ENCODE results near the gene ARHGAP19.
A peak's percentile ranks its signal among the peaks of the same experiment; 100 is the strongest.

The ARHGAP19 gene

GRCh38 chr10:97292097-97292861 is at the start of gene ARHGAP19:
Gene ARHGAP19, minus strand, starts transcription at chr10:97292637. Its CDS starts 10 bp downstream, at chr10:97292627.
- H3K79me2 ChIP-seq (ENCODE audit: insufficient read depth, low read length) = peaks cover 47% of the 10 kb centered on the region
- peak within 1 kb of the TSS; percentile 83 for H3K27ac ChIP-seq (ENCODE audit: low read length)
- peak within 1 kb of the TSS; percentile 90 for H3K9ac ChIP-seq (ENCODE audit: low read depth, low read length)
- peak within 1 kb of the TSS; percentile 88 for H2AFZ ChIP-seq (ENCODE audit: low read depth, low read length)
- peak within 1 kb of the TSS; percentile 76 for H3K4me2 ChIP-seq (ENCODE audit: insufficient read depth, low read length)
- peak; percentile 97 for DNase-seq
- no peaks in the 10 kb centered on the region for H3K9me3 ChIP-seq (ENCODE audit: insufficient read depth, low read length, severe bottlenecking)
- no peaks in the 10 kb centered on the region for H4K20me1 ChIP-seq (ENCODE audit: insufficient read depth, low read length)
- TF ChIP-seq EZH2 (IDR thresholded peaks at IDR 0.05; ENCODE audit: borderline replicate concordance, low read depth, low read length, severe bottlenecking) = no peak
- TF ChIP-seq, protein P1, sequence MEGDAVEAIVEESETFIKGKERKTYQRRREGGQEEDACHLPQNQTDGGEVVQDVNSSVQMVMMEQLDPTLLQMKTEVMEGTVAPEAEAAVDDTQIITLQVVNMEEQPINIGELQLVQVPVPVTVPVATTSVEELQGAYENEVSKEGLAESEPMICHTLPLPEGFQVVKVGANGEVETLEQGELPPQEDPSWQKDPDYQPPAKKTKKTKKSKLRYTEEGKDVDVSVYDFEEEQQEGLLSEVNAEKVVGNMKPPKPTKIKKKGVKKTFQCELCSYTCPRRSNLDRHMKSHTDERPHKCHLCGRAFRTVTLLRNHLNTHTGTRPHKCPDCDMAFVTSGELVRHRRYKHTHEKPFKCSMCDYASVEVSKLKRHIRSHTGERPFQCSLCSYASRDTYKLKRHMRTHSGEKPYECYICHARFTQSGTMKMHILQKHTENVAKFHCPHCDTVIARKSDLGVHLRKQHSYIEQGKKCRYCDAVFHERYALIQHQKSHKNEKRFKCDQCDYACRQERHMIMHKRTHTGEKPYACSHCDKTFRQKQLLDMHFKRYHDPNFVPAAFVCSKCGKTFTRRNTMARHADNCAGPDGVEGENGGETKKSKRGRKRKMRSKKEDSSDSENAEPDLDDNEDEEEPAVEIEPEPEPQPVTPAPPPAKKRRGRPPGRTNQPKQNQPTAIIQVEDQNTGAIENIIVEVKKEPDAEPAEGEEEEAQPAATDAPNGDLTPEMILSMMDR (IDR thresholded peaks at IDR 0.05; ENCODE audit: borderline replicate concordance, extremely low read depth, low read length, poor library complexity, severe bottlenecking) = no peak
- peak within 1 kb of the TSS; percentile 58 to 79 for H3K4me3 ChIP-seq (ENCODE audit: low read depth in 1 of 2, low read length in 2 of 2)
- peak; percentile 98 for ATAC-seq (ENCODE audit: insufficient read depth, low read depth)
- peaks cover 25% of the 10 kb centered on the region for H3K4me1 ChIP-seq (ENCODE audit: insufficient read depth, low read length)
- no peaks in the 10 kb centered on the region for H3K27me3 ChIP-seq (ENCODE audit: insufficient read depth, low read length, poor library complexity)
- H3K36me3 ChIP-seq (ENCODE audit: insufficient read depth, low read length) = peaks cover 10% of the 10 kb centered on the region

DNA sequence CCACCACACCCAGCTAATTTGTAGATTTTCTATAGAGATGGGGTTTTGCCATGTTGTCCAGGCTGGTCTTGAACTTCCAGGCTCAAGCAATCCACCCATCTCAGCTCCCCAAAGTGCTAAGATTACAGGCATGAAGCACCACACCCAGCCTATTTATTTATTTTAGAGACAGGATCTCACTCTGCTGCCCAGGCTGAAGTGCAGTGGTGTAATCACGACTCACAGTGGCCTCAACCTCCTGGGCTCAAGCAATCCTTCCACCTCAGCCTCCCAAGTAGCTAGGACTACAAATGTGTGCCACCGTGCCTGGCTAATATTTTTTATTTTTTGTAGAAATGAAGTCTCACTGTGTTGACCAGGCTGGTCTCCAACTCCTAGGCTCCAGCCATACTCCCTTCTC is 49.0 kb upstream of the ARHGAP19 start:
- ATAC-seq (ENCODE audit: insufficient read depth, low read depth) = no peak
- Histone ChIP-seq H3K36me3 (ENCODE audit: insufficient read depth, low read length) (no peaks in the 10 kb centered on the region), H3K4me3 (ENCODE audit: low read depth in 1 of 2, low read length in 2 of 2) (no peak overlapping the region), H2AFZ (ENCODE audit: low read depth, low read length) (no peak overlapping the region), H3K9ac (ENCODE audit: low read depth, low read length) (no peak overlapping the region), H3K4me2 (ENCODE audit: insufficient read depth, low read length) (no peak overlapping the region), H3K27ac (ENCODE audit: low read length) (no peak overlapping the region), H3K9me3 (ENCODE audit: insufficient read depth, low read length, severe bottlenecking) (no peaks in the 10 kb centered on the region), H4K20me1 (ENCODE audit: insufficient read depth, low read length) (no peaks in the 10 kb centered on the region), H3K4me1 (ENCODE audit: insufficient read depth, low read length) (no peaks in the 10 kb centered on the region), H3K79me2 (ENCODE audit: insufficient read depth, low read length) (no peaks in the 10 kb centered on the region), H3K27me3 (ENCODE audit: insufficient read depth, low read length, poor library complexity) (peaks cover 10% of the 10 kb centered on the region)
- DNase-seq = no peak
- TF ChIP-seq, protein P1 (IDR thresholded peaks at IDR 0.05; ENCODE audit: borderline replicate concordance, extremely low read depth, low read length, poor library complexity, severe bottlenecking) = no peak
- no peak for TF ChIP-seq EZH2 (IDR thresholded peaks at IDR 0.05; ENCODE audit: borderline replicate concordance, low read depth, low read length, severe bottlenecking)

GRCh38 chr10:97338041-97338440 is 45.6 kb upstream of the ARHGAP19 start:
- no peak overlapping the region for H2AFZ ChIP-seq (ENCODE audit: low read depth, low read length)
- TF ChIP-seq EZH2 (IDR thresholded peaks at IDR 0.05; ENCODE audit: borderline replicate concordance, low read depth, low read length, severe bottlenecking) = no peak
- TF ChIP-seq, protein P1 (IDR thresholded peaks at IDR 0.05; ENCODE audit: borderline replicate concordance, extremely low read depth, low read length, poor library complexity, severe bottlenecking) = no peak
- no peaks in the 10 kb centered on the region for H3K9me3 ChIP-seq (ENCODE audit: insufficient read depth, low read length, severe bottlenecking)
- H3K9ac ChIP-seq (ENCODE audit: low read depth, low read length) = no peak overlapping the region
- no peak for DNase-seq
- H3K27ac ChIP-seq (ENCODE audit: low read length) = no peak overlapping the region
- ATAC-seq (ENCODE audit: insufficient read depth, low read depth) = no peak
- peaks cover 10% of the 10 kb centered on the region for H3K79me2 ChIP-seq (ENCODE audit: insufficient read depth, low read length)
- no peak overlapping the region for H3K4me3 ChIP-seq (ENCODE audit: low read depth in 1 of 2, low read length in 2 of 2)
- H3K4me1 ChIP-seq (ENCODE audit: insufficient read depth, low read length) = peaks cover 14% of the 10 kb centered on the region
- H3K4me2 ChIP-seq (ENCODE audit: insufficient read depth, low read length) = no peak overlapping the region
- peaks cover 7% of the 10 kb centered on the region for H4K20me1 ChIP-seq (ENCODE audit: insufficient read depth, low read length)
- no peaks in the 10 kb centered on the region; the same call in 1 of the 2 replicates for H3K36me3 ChIP-seq (ENCODE audit: insufficient read depth, low read length)
- H3K27me3 ChIP-seq (ENCODE audit: insufficient read depth, low read length, poor library complexity) = peaks cover 10% of the 10 kb centered on the region
